Mucosa of rectum (tissue), 2 donors: ENCODE measurements around the gene SRRD.

Experiments
- H3K27ac ChIP-seq, 2 donors: one replicate each; pipeline ENCODE4 v1.7.0; 2013; ENCODE audit warnings: inconsistent platforms in 2 of 2, low read depth in 2 of 2, low read length in 2 of 2
- H3K27me3 ChIP-seq, 2 donors: one replicate each; pipeline ENCODE4 v1.7.0; 2013; ENCODE audit warnings: low read length in 2 of 2; ENCODE audit not compliant: control insufficient read depth in 2 of 2, insufficient read depth in 2 of 2
- H3K36me3 ChIP-seq, 2 donors: one replicate each; pipeline ENCODE4 v1.7.0; 2013; ENCODE audit warnings: low read length in 2 of 2; ENCODE audit not compliant: control insufficient read depth in 2 of 2, insufficient read depth in 2 of 2
- H3K4me1 ChIP-seq, 2 donors: one replicate each; pipeline ENCODE4 v1.7.0; 2013; ENCODE audit warnings: low read length in 2 of 2, mild to moderate bottlenecking in 1 of 2; ENCODE audit not compliant: control insufficient read depth in 2 of 2, insufficient read depth in 2 of 2
- H3K4me3 ChIP-seq, 2 donors: one replicate each; pipeline ENCODE4 v1.7.0; 2013; ENCODE audit warnings: low read length in 2 of 2
- H3K9ac ChIP-seq, 2 donors: one replicate each; pipeline ENCODE4 v1.7.0; 2013; ENCODE audit warnings: low read length in 2 of 2, low read depth in 1 of 2, mild to moderate bottlenecking in 1 of 2
- H3K9me3 ChIP-seq, 2 donors: one replicate each; pipeline ENCODE4 v1.7.0; 2013; ENCODE audit warnings: low read length in 2 of 2; ENCODE audit not compliant: control insufficient read depth in 2 of 2
- donor health status: healthy.
- donor health status: Normal muscosa, but diverticular disease.

SRRD gene

DNA sequence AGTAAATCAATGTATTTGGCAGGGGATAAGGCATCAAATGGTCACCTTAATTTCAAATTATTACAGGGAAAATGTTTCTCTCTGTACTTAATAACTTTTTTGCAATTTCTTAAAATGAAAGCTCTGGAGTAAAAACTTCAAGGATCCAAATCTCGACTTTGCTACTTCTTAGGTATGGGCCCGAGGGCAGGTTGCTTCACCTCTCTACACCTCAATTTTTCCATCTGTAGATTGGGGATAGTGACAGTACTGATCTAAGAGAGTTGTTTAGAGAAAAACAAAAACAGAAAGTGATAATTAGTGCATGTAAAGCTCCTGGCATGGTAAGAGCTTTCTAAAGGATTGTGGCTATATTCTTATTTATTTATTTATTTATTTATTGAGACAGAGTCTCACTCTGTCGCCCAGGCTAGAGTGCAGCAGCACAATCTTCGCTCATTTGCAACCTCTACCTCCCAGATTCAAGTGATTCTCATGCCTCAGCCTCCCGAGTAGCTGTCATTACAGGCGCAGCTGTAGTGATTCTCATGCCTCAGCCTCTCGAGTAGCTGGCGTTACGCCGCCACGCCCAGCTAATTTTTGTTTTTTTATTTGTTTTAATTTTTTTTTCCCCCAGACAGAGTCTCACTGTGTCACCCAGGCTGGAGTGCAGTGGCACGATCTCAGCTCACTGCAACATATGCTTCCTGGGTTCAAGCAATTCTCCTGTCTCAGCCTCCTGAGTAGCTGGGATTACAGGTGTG lies 30.9 kb downstream of the SRRD start:
- Histone ChIP-seq H3K9ac (no peak overlapping the region), H3K4me1 (peaks cover 15 to 19% of the 10 kb centered on the region in 2 donors), H3K27ac (no peak overlapping the region), H3K9me3 (no peaks in the 10 kb centered on the region), H3K4me3 (no peak overlapping the region), H3K36me3 (peaks cover 5 to 7% of the 10 kb centered on the region in 2 donors), H3K27me3 (no peaks in the 10 kb centered on the region)

DNA sequence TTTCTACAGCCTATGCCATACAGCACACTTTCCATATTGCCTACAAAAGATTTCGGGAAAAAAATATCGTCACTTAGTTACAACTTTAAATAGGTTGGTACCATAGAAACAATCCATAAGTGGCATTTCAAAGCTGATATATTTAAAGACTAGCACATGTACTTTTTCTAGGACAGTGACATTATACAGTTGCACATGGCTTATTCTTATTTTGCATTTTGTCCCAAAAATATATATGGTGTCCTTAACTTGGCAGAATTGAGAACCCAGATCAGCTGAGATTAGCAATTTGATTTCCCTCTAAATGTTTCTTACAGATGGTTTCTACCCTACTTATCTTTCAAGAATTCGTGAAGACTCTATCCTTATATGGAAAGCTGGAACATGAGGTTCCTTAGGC lies 32.3 kb downstream of the SRRD start:
- no peak overlapping the region for H3K27ac ChIP-seq

DNA sequence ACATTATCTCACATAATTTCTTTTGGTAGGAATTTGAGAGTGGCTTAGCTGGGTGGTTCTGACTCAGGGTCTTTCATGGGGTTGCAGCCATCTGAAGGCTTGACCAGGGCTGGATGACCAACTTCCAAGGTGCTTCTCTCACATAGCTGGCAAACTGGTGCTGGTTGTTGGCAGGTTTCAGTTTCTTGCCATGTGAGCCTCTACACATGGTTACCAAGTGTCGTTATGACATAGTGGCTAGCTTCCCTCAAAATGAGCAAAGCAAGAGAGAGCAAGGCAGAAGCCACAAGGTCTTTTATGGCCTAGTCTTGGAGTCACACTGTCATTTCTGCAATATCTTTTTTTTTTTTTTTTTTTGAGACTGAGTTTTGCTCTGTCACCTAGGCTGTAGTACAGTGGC lies 32.8 kb downstream of the SRRD start:
- Histone ChIP-seq H3K9ac (no peak overlapping the region), H3K36me3 (no peaks in the 10 kb centered on the region), H3K27me3 (no peaks in the 10 kb centered on the region), H3K4me3 (no peak overlapping the region), H3K4me1 (peaks cover 11 to 16% of the 10 kb centered on the region in 2 donors), H3K27ac (no peak overlapping the region), H3K9me3 (no peaks in the 10 kb centered on the region)

More for the DNA sequence above, 32.3 kb downstream of the SRRD start:
- Histone ChIP-seq H3K9me3 (no peaks in the 10 kb centered on the region), H3K4me3 (no peak overlapping the region), H3K27me3 (no peaks in the 10 kb centered on the region), H3K4me1 (peaks cover 14 to 19% of the 10 kb centered on the region in 2 donors), H3K9ac (no peak overlapping the region), H3K36me3 (no peaks in the 10 kb centered on the region)

DNA sequence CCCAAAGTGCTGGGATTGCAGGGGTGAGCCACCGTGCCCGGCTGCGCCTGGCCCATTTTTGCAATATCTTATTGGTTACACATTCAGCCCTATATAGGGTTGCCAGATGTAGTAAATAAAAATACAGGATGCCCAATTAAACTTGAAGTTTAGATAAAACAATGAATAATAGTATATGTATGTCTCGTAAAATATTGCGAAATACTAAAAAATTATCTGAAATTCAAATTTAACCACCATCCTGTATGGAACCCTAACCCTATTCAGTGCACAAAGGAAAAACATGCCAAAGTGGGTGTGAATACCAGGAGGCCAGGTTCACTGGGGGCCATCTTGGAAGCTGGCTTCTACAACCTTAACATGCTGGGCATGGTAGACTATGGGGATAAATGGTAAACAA lies 33.8 kb downstream of the SRRD start:
- no peak overlapping the region for H3K4me3 ChIP-seq
- no peaks in the 10 kb centered on the region for H3K36me3 ChIP-seq
- H3K9ac ChIP-seq = no peak overlapping the region
- no peaks in the 10 kb centered on the region for H3K27me3 ChIP-seq
- H3K9me3 ChIP-seq = no peaks in the 10 kb centered on the region
- no peak overlapping the region for H3K27ac ChIP-seq
- peaks cover 8 to 13% of the 10 kb centered on the region in 2 donors for H3K4me1 ChIP-seq

DNA sequence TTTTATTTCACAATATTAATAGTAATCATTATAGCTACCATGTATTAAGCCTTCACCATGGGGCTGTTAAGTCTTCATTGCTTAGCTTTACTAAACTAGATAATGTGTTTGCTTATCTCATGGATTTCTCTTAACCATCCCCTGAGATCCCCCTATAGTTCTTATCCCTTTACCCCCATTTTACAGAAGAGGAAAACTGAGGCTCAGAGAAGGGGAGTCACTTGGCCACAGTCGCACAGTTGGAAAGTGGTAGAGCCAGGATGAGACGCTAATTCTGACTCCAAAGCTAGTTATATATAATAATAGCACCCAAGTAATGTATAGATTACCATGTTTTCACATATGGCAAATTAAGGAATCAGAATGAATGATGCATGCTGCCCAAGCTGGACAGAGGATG lies 38.3 kb downstream of the SRRD start:
- Histone ChIP-seq H3K27me3 (no peaks in the 10 kb centered on the region), H3K9ac (no peak overlapping the region), H3K36me3 (peaks cover 0 to 7% of the 10 kb centered on the region in 2 donors), H3K27ac (no peak overlapping the region), H3K4me1 (no peaks in the 10 kb centered on the region), H3K9me3 (no peaks in the 10 kb centered on the region), H3K4me3 (no peak overlapping the region)

DNA sequence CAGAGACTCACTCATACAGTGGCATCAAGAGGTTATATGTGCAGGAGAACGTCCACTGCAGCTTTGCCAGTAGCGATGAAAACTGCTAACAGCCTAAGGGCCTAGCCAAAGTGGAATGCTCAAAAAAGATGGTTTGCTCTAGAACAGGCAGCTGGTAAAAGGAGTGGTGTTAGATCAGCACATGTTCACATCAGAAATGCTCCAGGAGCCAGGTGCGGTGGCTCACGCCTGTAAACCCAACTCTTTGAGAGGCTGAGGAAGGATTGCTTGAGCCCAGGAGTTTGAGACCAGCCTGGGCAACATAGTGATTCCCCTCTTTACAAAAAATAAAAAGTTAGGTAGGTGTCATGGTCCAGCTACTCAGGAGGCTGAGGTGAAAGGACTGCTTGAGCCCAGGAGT lies 38.9 kb downstream of the SRRD start:
- Histone ChIP-seq H3K4me1 (no peaks in the 10 kb centered on the region), H3K9me3 (no peaks in the 10 kb centered on the region), H3K27me3 (no peaks in the 10 kb centered on the region), H3K9ac (no peak overlapping the region), H3K36me3 (peaks cover 0 to 7% of the 10 kb centered on the region in 2 donors), H3K4me3 (no peak overlapping the region), H3K27ac (no peak overlapping the region)

DNA sequence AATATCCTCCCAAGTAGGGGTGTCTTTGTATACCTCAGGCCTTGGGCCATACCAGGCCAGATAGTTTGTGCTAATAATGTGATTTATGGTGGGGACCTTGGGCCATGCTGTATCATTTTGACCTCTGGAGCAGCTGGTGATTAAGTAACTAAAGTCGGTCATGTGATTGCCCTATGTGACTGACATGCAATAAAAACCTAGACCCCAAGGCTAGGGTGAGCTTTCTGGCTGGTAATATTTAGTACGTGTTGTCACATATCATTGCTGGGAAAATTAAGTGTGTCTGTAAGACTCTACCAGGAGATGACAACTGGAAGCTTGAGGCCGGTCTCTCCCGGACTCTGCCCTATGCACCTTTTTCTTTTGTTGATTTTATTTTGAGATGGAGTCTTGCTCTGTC lies 41.2 kb downstream of the SRRD start:
- H3K9me3 ChIP-seq = no peaks in the 10 kb centered on the region
- H3K36me3 ChIP-seq = peaks cover 0 to 8% of the 10 kb centered on the region in 2 donors
- H3K4me3 ChIP-seq = no peak overlapping the region
- H3K27ac ChIP-seq = no peak overlapping the region
- no peaks in the 10 kb centered on the region for H3K4me1 ChIP-seq
- no peak overlapping the region for H3K9ac ChIP-seq
- H3K27me3 ChIP-seq = no peaks in the 10 kb centered on the region

DNA sequence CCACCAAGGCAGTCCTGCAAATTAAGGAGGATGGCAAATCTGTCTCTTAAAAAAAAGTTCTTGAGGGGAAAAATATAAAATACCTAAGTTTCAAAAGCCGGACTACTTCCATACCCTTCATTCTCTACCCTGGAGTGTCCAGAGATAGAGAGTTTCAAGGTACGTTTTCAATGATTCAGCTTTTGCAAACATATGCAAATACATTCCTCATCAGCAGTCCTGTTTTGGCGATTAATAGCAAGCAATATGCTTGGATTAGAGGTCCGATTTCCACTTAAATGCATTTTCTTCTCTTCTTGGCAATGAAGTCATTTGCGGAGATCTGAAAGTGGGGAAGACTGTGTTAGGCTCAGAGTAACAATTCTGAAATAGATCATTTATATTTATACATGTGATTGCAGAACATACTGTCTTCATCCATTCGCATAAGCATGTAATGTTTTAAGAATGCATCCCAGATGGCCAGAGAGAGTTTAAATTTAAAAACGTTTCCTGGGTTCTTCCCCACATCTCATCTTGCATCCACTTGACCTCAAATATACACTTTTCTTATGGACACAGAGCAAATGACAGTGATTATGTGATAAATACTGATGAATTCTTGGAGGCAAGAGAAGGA lies 42.4 kb downstream of the SRRD start:
- Histone ChIP-seq H3K4me3 (no peak overlapping the region), H3K27ac (no peak overlapping the region), H3K4me1 (no peaks in the 10 kb centered on the region), H3K36me3 (peaks cover 0 to 14% of the 10 kb centered on the region in 2 donors), H3K27me3 (no peaks in the 10 kb centered on the region), H3K9me3 (no peaks in the 10 kb centered on the region), H3K9ac (no peak overlapping the region)

DNA sequence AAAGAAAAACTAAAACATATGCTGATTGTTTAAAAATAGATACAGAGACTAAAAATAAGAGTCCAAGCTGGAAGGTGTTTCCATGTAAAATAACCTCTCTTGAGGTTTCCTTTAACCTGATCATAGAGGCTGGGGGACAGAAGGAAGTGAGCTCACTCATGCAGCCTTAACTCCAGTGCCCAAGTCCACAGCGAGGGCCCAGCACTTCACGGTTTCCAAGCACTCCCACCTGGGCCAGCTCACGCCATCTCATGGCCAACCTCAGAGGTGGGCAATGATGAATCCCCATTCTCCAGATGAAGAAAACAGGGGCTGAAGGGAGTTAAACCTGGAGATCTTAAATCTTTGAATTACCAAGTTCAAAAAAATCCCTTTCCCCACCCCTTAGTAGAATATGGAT lies 43.5 kb downstream of the SRRD start:
- Histone ChIP-seq H3K9me3 (no peaks in the 10 kb centered on the region), H3K27ac (no peak overlapping the region), H3K4me3 (no peak overlapping the region), H3K4me1 (no peaks in the 10 kb centered on the region), H3K36me3 (peaks cover 2 to 21% of the 10 kb centered on the region in 2 donors), H3K27me3 (no peaks in the 10 kb centered on the region), H3K9ac (no peak overlapping the region)

DNA sequence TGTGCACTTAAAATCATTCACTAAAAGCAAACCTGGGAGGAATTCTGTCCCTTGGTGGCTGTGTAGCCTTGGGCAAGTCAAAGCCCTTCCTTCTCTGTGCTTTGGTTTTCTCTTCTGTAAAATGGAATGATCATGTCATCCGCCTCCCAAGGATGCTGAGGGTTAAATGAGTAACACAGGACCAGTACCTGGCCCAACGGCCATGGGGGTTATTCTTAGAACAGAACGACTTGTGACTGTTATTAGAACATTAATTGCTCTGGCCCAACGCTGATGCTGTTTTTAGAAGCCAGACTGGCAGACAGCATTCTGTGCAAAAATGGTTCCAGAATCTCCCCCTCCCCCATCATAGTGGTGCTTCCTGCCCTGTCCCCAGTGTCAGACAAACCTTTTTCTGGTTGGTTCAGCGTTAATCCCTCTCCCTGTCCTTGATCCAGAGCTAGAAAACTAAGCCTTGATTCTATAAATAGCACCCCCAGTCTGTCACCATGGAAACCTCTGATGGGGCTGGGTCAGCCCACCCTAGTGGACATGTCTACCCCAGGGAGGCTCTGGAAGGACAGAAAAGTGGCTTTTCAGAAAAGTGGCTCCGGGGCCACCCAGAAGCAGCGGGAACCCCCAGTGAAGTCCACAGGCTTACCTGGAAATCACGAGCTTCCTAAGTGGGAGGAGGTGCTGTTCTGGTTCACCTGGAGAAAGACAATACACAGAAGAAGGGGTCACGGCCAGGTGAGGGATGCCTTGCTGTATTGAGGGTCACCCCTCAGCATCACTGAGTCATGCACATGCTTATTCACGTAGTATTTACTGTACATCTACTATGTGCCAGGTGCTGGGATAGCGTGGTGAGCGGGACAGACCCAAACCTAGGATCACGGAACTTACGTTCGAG lies 44.1 kb downstream of the SRRD start:
- Histone ChIP-seq H3K27ac (no peak overlapping the region), H3K27me3 (no peaks in the 10 kb centered on the region), H3K36me3 (peaks cover 2 to 21% of the 10 kb centered on the region in 2 donors), H3K4me1 (no peaks in the 10 kb centered on the region), H3K4me3 (no peak overlapping the region), H3K9me3 (no peaks in the 10 kb centered on the region), H3K9ac (no peak overlapping the region)
